Suprapubic skin (tissue), 4 donors: ENCODE measurements around the gene MTCH1. TPM values are rescaled to one million over a fixed set of nuclear protein-coding genes. Genes with fewer than 3 reads are reported as not detected.

Experiments
- DNase-seq, 2 donors: peaks; one replicate each; pipeline ENCODE4 v3.0.0-alpha.2; 2019; ENCODE audit warnings: low spot score in 2 of 2
- H3K27ac ChIP-seq: fragments of 200-600 bp; sonication (generic); one replicate; pipeline ENCODE4 v1.5.1; 2019
- H3K27me3 ChIP-seq: fragments of 200-600 bp; sonication (generic); one replicate; pipeline ENCODE4 v1.5.1; 2019
- H3K36me3 ChIP-seq: fragments of 200-600 bp; sonication (generic); one replicate; pipeline ENCODE4 v1.5.1; 2019
- H3K4me1 ChIP-seq: fragments of 200-600 bp; sonication (generic); one replicate; pipeline ENCODE4 v1.5.1; 2019
- H3K4me3 ChIP-seq: fragments of 200-600 bp; sonication (generic); one replicate; pipeline ENCODE4 v1.5.1; 2019; ENCODE audit warnings: mild to moderate bottlenecking
- H3K9me3 ChIP-seq: fragments of 200-600 bp; sonication (generic); one replicate; pipeline ENCODE4 v1.5.1; 2019
- CTCF ChIP-seq, 2 donors: fragments of 200-600 bp in 1 of 2; fragments of 450-650 bp in 1 of 2; sonication (generic) in 1 of 2; IDR thresholded peaks; one replicate each; pipeline ENCODE4 v1.5.1; 2016 to 2019; ENCODE audit warnings: antibody characterized with exemption in 2 of 2, mild to moderate bottlenecking in 1 of 2, moderate library complexity in 1 of 2
- EP300 ChIP-seq: sonication (generic); formaldehyde crosslinking; IDR thresholded peaks from one replicate; pipeline ENCODE4 v1.6.1; 2017; ENCODE audit warnings: antibody characterized with exemption
- POLR2A ChIP-seq, 2 donors: fragments of 450-650 bp; IDR thresholded peaks; one replicate each; pipeline ENCODE4 v1.6.1; 2017; ENCODE audit warnings: antibody characterized with exemption in 2 of 2, mild to moderate bottlenecking in 2 of 2, moderate library complexity in 2 of 2
- POLR2AphosphoS5 ChIP-seq, 3 donors: sonication (generic); formaldehyde crosslinking; IDR thresholded peaks; one replicate each; pipeline ENCODE4 v1.6.1; 2017; ENCODE audit warnings: antibody characterized with exemption in 3 of 3
- WGBS: methylation state at CpG from one replicate; pipeline ENCODE4 v1.1.5; 2018; 5-methylcytosine and 5-hydroxymethylcytosine counted together
- total RNA-seq, 4 donors: library from RNA; depleted of rRNA; stranded (reverse); fragments of >200 nt; gene quantifications; one replicate each; pipeline ENCODE4 v1.1.0, GENCODE V29; 2016

The MTCH1 gene
- total RNA-seq, 4 donors from 2014 or later = 160 to 220 (median 183) TPM

- Histone ChIP-seq H3K27me3 (no peaks in the 10 kb centered on the region), H3K4me1 (no peaks in the 10 kb centered on the region), H3K9me3 (no peaks in the 10 kb centered on the region), H3K36me3 (no peaks in the 10 kb centered on the region), H3K4me3 (no peak overlapping the region), H3K27ac (no peak overlapping the region)
- TF ChIP-seq CTCF (IDR thresholded peaks at IDR 0.05) (no peak), POLR2A (IDR thresholded peaks at IDR 0.05) (no peak), EP300 (no peak), POLR2AphosphoS5 (IDR thresholded peaks at IDR 0.05) (no peak)
- 78% methylated on average over 2 of the region's 2 CpGs for WGBS
- no peak for DNase-seq
Observed at GRCh38 chr6:37030599-37030998, 44.6 kb upstream of the MTCH1 start.

- H3K27ac ChIP-seq = no peak overlapping the region
- TF ChIP-seq POLR2AphosphoS5 (IDR thresholded peaks at IDR 0.05) (no peak), POLR2A (IDR thresholded peaks at IDR 0.05) (no peak), CTCF (IDR thresholded peaks at IDR 0.05) (peak; percentile 51 to 64), EP300 (no peak)
- peaks cover 11% of the 10 kb centered on the region for H3K4me1 ChIP-seq
- DNase-seq = peak in 1 of 2 donors; percentile 70
- H3K9me3 ChIP-seq = no peaks in the 10 kb centered on the region
- no peaks in the 10 kb centered on the region for H3K36me3 ChIP-seq
- no peaks in the 10 kb centered on the region for H3K27me3 ChIP-seq
- no peak overlapping the region for H3K4me3 ChIP-seq
- 60% methylated on average over 4 of the region's 4 CpGs for WGBS
Observed at GRCh38 chr6:37029249-37029971, 43.4 kb upstream of the MTCH1 start.

- Histone ChIP-seq H3K4me1 (peaks cover 24% of the 10 kb centered on the region), H3K9me3 (no peaks in the 10 kb centered on the region), H3K4me3 (no peak overlapping the region), H3K27ac (no peak overlapping the region), H3K27me3 (no peaks in the 10 kb centered on the region), H3K36me3 (no peaks in the 10 kb centered on the region)
- DNase-seq = peak in 1 of 2 donors; percentile 51
- TF ChIP-seq CTCF (IDR thresholded peaks at IDR 0.05) = no peak
- TF ChIP-seq EP300 = no peak
- no peak for TF ChIP-seq POLR2AphosphoS5 (IDR thresholded peaks at IDR 0.05)
- TF ChIP-seq POLR2A (IDR thresholded peaks at IDR 0.05) = no peak
- WGBS = 81% methylated on average over 11 of the region's 17 CpGs
Observed at GRCh38 chr6:37027811-37028469, 41.9 kb upstream of the MTCH1 start.

- Histone ChIP-seq H3K27me3 (no peaks in the 10 kb centered on the region), H3K4me3 (no peak overlapping the region), H3K36me3 (no peaks in the 10 kb centered on the region), H3K9me3 (no peaks in the 10 kb centered on the region), H3K4me1 (peaks cover 26% of the 10 kb centered on the region), H3K27ac (no peak overlapping the region)
- 86% methylated on average over 10 of the region's 15 CpGs for WGBS
- TF ChIP-seq EP300 = no peak
- no peak for TF ChIP-seq POLR2AphosphoS5 (IDR thresholded peaks at IDR 0.05)
- no peak for TF ChIP-seq POLR2A (IDR thresholded peaks at IDR 0.05)
- TF ChIP-seq CTCF (IDR thresholded peaks at IDR 0.05) = no peak
- peak in 1 of 2 donors; percentile 62 for DNase-seq
Observed at GRCh38 chr6:37027036-37027720, 41.2 kb upstream of the MTCH1 start.
